HFFc6 (cell line): ENCODE measurements around the gene SH3RF3. TPM values are rescaled to one million over a fixed set of nuclear protein-coding genes. Genes with fewer than 3 reads are reported as not detected.

Experiments
- DNase-seq: peaks from one replicate; pipeline ENCODE4 v3.0.0-alpha.2; 2018
- H3K27ac Mint-ChIP-seq: 2 replicates; pipeline ENCODE4 v1.8.0; 2020; ENCODE audit warnings: mild to moderate bottlenecking, mixed read lengths
- H3K27me3 Mint-ChIP-seq: 2 replicates; pipeline ENCODE4 v1.8.0; 2021; ENCODE audit warnings: mild to moderate bottlenecking, moderate library complexity, mixed read lengths; ENCODE audit not compliant: insufficient read depth
- H3K36me3 Mint-ChIP-seq: 2 replicates; pipeline ENCODE4 v1.8.0; 2021; ENCODE audit warnings: low read depth, mixed read lengths
- H3K4me1 Mint-ChIP-seq: 2 replicates; pipeline ENCODE4 v1.8.0; 2020; ENCODE audit warnings: low read depth, mixed read lengths
- H3K4me3 Mint-ChIP-seq: 2 replicates; pipeline ENCODE4 v1.8.0; 2020; ENCODE audit warnings: mild to moderate bottlenecking, moderate library complexity, mixed read lengths
- H3K9me3 Mint-ChIP-seq: 2 replicates; pipeline ENCODE4 v1.8.0; 2020; ENCODE audit warnings: mild to moderate bottlenecking, mixed read lengths
- CTCF ChIP-seq: fragments of 200-600 bp; sonication (generic); IDR thresholded peaks from 2 replicates; pipeline ENCODE4 v1.5.0; 2021; ENCODE audit warnings: antibody characterized with exemption, mild to moderate bottlenecking
- total RNA-seq, 6 experiments: library from RNA; stranded (reverse); fragmentation: NEBNext Ultra II Directional; extraction: Animal tissue kit (Norgen Biotek cat#: 25700); gene quantifications; 2 replicates in 1 of 6; 3 replicates in 5 of 6; pipeline ENCODE4 v1.2.3, GENCODE V29; 2021

Gene SH3RF3
- total RNA-seq, 6 experiments from 2014 or later = 2.4 to 4.4 (median 3.7) TPM

- no peaks in the 10 kb centered on the region for H3K9me3 Mint-ChIP-seq
Observed at GRCh38 chr2:109234355-109234754, 105.3 kb downstream of the SH3RF3 start.

GRCh38 chr2:109236147-109236546 is 107.1 kb downstream of the SH3RF3 start:
- H3K27ac Mint-ChIP-seq = no peak overlapping the region
- H3K4me3 Mint-ChIP-seq = no peak overlapping the region
- no peaks in the 10 kb centered on the region for H3K9me3 Mint-ChIP-seq
- H3K27me3 Mint-ChIP-seq = peaks cover 22% of the 10 kb centered on the region
- no peak for TF ChIP-seq CTCF
- no peak for DNase-seq
- H3K4me1 Mint-ChIP-seq = peaks cover 29% of the 10 kb centered on the region
- H3K36me3 Mint-ChIP-seq = no peaks in the 10 kb centered on the region

More at GRCh38 chr2:109234355-109234754, 105.3 kb downstream of the SH3RF3 start:
- no peak overlapping the region for H3K4me3 Mint-ChIP-seq
- no peak for DNase-seq
- peaks cover 15% of the 10 kb centered on the region for H3K4me1 Mint-ChIP-seq
- peaks cover 23% of the 10 kb centered on the region for H3K27me3 Mint-ChIP-seq
- H3K27ac Mint-ChIP-seq = no peak overlapping the region
- H3K36me3 Mint-ChIP-seq = no peaks in the 10 kb centered on the region
- TF ChIP-seq CTCF = no peak

DNA sequence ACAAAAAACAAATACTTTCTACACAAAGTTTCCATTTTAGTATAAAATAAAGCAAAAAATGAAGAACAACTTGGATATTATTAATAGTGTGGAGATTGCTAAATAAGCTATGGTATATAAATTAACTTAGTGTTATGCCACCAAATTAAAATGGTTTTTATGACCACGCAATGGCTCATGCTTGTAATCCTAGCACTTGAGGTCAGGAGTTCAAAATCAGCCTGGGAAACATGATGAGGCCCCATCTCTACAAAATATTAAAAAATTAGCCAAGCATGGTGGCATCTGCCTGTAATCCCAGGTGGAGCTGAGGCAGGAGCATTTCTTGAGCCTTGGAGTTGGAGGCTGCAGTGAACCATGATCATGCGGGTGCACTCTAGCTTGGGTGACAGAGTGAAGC is 108.8 kb downstream of the SH3RF3 start:
- Mint-ChIP-seq H3K9me3 (no peaks in the 10 kb centered on the region), H3K4me1 (peaks cover 45% of the 10 kb centered on the region), H3K36me3 (no peaks in the 10 kb centered on the region), H3K27me3 (peaks cover 16% of the 10 kb centered on the region), H3K27ac (no peak overlapping the region), H3K4me3 (no peak overlapping the region)
- DNase-seq = no peak
- no peak for TF ChIP-seq CTCF

DNA sequence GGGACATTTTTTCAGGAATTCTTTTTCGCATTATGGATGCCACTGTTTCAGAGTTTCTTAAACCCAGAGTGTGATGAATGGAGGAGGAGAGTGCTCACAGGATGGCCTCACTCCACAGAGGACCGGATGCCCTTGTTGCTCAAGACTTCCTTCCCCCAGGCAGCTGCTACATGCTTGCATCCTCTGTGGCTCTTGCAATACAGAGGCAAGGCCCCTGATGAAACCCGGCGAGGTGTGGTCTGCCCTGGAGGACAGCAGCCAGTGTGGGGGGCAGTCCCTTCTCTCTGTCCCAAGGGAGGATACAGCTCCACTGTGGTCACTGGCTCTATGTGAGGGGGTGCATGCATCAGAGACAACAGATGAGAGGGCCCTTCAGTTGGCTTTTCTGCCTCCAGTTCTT is 109.6 kb downstream of the SH3RF3 start:
- Mint-ChIP-seq H3K4me3 (no peak overlapping the region), H3K9me3 (no peaks in the 10 kb centered on the region), H3K36me3 (no peaks in the 10 kb centered on the region), H3K27me3 (peaks cover 12% of the 10 kb centered on the region), H3K4me1 (peaks cover 53% of the 10 kb centered on the region), H3K27ac (peak overlapping the region; percentile 40)
- TF ChIP-seq CTCF = no peak
- peak; percentile 53 for DNase-seq

GRCh38 chr2:109239720-109240119 is 110.7 kb downstream of the SH3RF3 start:
- no peak overlapping the region; the same call in 1 of the 2 replicates for H3K4me3 Mint-ChIP-seq
- peak; percentile 25 for DNase-seq
- H3K36me3 Mint-ChIP-seq = no peaks in the 10 kb centered on the region
- H3K27me3 Mint-ChIP-seq = peaks cover 8% of the 10 kb centered on the region
- TF ChIP-seq CTCF = no peak
- no peaks in the 10 kb centered on the region for H3K9me3 Mint-ChIP-seq
- H3K4me1 Mint-ChIP-seq = peaks cover 57% of the 10 kb centered on the region
- H3K27ac Mint-ChIP-seq = no peak overlapping the region; the same call in 1 of the 2 replicates

- no peaks in the 10 kb centered on the region for H3K9me3 Mint-ChIP-seq
- TF ChIP-seq CTCF = no peak
- no peak for DNase-seq
- H3K27me3 Mint-ChIP-seq = peaks cover 9% of the 10 kb centered on the region
- peak overlapping the region; percentile 28 for H3K4me3 Mint-ChIP-seq
- H3K4me1 Mint-ChIP-seq = peaks cover 57% of the 10 kb centered on the region
- no peaks in the 10 kb centered on the region for H3K36me3 Mint-ChIP-seq
- H3K27ac Mint-ChIP-seq = peak overlapping the region; percentile 88
Observed at GRCh38 chr2:109242210-109242653, 113.2 kb downstream of the SH3RF3 start.
